Endothelial cell of umbilical vein (primary cell): ENCODE data around the gene CNTRL.

Experiments used
- CTCF ChIP-seq, 2 donors: IDR thresholded peaks; 1 replicate in 1 of 2; 2 replicates in 1 of 2; pipeline ENCODE4 v1.5.1; 2011; ENCODE audit warnings: low read length in 2 of 2, mild to moderate bottlenecking in 2 of 2, moderate library complexity in 2 of 2, control low read depth in 1 of 2, inconsistent platforms in 1 of 2, low read depth in 1 of 2; ENCODE audit not compliant: insufficient read depth in 1 of 2; ENCODE audit errors: extremely low read depth in 1 of 2
- EZH2 ChIP-seq: IDR thresholded peaks from 2 replicates; pipeline ENCODE4 v1.6.1; 2012; ENCODE audit warnings: borderline replicate concordance, low read depth, mild to moderate bottlenecking, moderate library complexity, low read length, inconsistent platforms; ENCODE audit not compliant: severe bottlenecking
- FOS ChIP-seq: IDR thresholded peaks from 2 replicates; pipeline ENCODE4 v1.6.1; 2011; ENCODE audit warnings: mild to moderate bottlenecking, low read length, moderate library complexity, borderline replicate concordance; ENCODE audit not compliant: insufficient read depth
- JUN ChIP-seq: IDR thresholded peaks from 2 replicates; pipeline ENCODE4 v1.6.1; 2011; ENCODE audit warnings: borderline replicate concordance, low read depth; ENCODE audit not compliant: insufficient read length, insufficient read depth
- MAX ChIP-seq: IDR thresholded peaks from 2 replicates; pipeline ENCODE4 v1.6.1; 2011; ENCODE audit not compliant: insufficient read depth, insufficient read length
- MYC ChIP-seq: IDR thresholded peaks from one replicate; pipeline ENCODE4 v1.6.1; 2011; ENCODE audit warnings: mild to moderate bottlenecking, low read depth, low read length
- POLR2A ChIP-seq: IDR thresholded peaks from 2 replicates; pipeline ENCODE4 v1.6.1; 2012; ENCODE audit warnings: low read depth, mild to moderate bottlenecking, control low read depth, low read length
- POLR2AphosphoS5 ChIP-seq: IDR thresholded peaks from 2 replicates; pipeline ENCODE4 v1.6.1; 2012; ENCODE audit warnings: low read depth, mild to moderate bottlenecking, control low read depth, low read length, moderate library complexity; ENCODE audit not compliant: insufficient read depth

GRCh38 chr9:121055642-121056143 is 19.1 kb upstream of the CNTRL start:
- TF ChIP-seq CTCF (IDR thresholded peaks at IDR 0.05; ENCODE audit: extremely low read depth in 1 of 2, insufficient read depth in 1 of 2, low read depth in 1 of 2, low read length in 2 of 2) (peak; percentile 7 to 21), MYC (no peak), POLR2A (no peak), MAX (no peak), EZH2 (no peak), POLR2AphosphoS5 (no peak), JUN (no peak), FOS (no peak)
